SJCRH30 (cell line): Measurements from ENCODE around the gene NRXN2. TPM values are rescaled to one million over a fixed set of nuclear protein-coding genes. Genes with fewer than 3 reads are reported as not detected.
"Not testable (repeated sequence)": the region's sequence is repeated elsewhere in the genome, so short reads cannot be mapped to it uniquely, and the experiment has no call there.

Experiments used
- DNase-seq, 2 experiments: peaks; one replicate each; pipeline ENCODE4 v3.0.0-alpha.2; 2015 to 2020
- H3K27ac ChIP-seq: fragments of 250-450 bp; sonication (Bioruptor Pico); 2 replicates; pipeline ENCODE4 v1.5.1; 2020; ENCODE audit warnings: mild to moderate bottlenecking, moderate library complexity
- H3K27me3 ChIP-seq: fragments of 250-450 bp; sonication (Bioruptor Pico); 2 replicates; pipeline ENCODE4 v1.5.1; 2020; ENCODE audit warnings: mild to moderate bottlenecking, moderate library complexity
- H3K36me3 ChIP-seq: fragments of 250-450 bp; sonication (Bioruptor Pico); 2 replicates; pipeline ENCODE4 v1.5.1; 2020; ENCODE audit warnings: mild to moderate bottlenecking, moderate library complexity
- H3K4me1 ChIP-seq: fragments of 250-450 bp; sonication (Bioruptor Pico); 2 replicates; pipeline ENCODE4 v1.5.1; 2020; ENCODE audit warnings: mild to moderate bottlenecking, moderate library complexity
- H3K4me3 ChIP-seq: fragments of 250-450 bp; sonication (Bioruptor Pico); 2 replicates; pipeline ENCODE4 v1.5.1; 2020; ENCODE audit warnings: mild to moderate bottlenecking, moderate library complexity
- H3K9me3 ChIP-seq: fragments of 250-450 bp; sonication (Bioruptor Pico); replicated peaks from 2 replicates; pipeline ENCODE4 v1.5.1; 2020; ENCODE audit warnings: mild to moderate bottlenecking, moderate library complexity
- total RNA-seq: library from RNA; depleted of rRNA; stranded (reverse); fragments of >200 nt; shearing (Covaris generic); gene quantifications from 2 replicates; pipeline ENCODE4 v1.2.3, GENCODE V29; 2014

Gene NRXN2
- total RNA-seq, 1 experiment from 2014 or later: 0.08 TPM

DNA sequence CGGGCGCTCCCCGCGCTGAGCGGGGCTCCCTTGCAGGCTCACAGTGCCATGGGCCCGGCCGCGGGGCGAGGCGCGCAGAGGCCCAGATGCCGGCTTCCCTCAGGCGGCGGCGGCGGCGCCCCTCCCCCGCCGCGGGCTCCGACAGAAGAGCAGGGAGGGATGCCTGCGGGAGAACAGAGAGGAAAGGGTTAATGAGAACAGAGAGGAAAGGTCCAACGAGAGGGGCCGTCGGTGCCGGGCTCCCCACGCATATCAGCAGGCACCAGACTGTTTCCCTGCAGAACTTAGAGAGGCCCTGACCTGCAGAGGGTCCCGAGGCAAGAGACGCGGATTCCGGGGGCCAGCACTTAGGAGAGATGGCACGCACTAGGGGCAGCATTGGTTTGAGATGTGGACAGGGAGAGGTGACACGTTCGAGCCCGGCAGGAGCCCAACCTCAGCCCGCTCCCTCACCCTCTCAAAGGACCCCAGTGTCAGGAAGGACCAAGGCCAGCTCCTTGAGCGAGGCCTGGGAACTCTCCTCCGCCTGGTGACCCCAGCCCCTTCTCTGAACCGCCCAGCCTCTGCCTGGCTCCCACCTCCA, 9.1 kb downstream of the NRXN2 start:
- H3K4me3 ChIP-seq: no peak overlapping the region
- no peaks in the 10 kb centered on the region for H3K9me3 ChIP-seq
- H3K27ac ChIP-seq: no peak overlapping the region
- DNase-seq: no peak
- H3K27me3 ChIP-seq: peaks cover 7% of the 10 kb centered on the region
- no peaks in the 10 kb centered on the region for H3K4me1 ChIP-seq
- no peaks in the 10 kb centered on the region for H3K36me3 ChIP-seq

DNA sequence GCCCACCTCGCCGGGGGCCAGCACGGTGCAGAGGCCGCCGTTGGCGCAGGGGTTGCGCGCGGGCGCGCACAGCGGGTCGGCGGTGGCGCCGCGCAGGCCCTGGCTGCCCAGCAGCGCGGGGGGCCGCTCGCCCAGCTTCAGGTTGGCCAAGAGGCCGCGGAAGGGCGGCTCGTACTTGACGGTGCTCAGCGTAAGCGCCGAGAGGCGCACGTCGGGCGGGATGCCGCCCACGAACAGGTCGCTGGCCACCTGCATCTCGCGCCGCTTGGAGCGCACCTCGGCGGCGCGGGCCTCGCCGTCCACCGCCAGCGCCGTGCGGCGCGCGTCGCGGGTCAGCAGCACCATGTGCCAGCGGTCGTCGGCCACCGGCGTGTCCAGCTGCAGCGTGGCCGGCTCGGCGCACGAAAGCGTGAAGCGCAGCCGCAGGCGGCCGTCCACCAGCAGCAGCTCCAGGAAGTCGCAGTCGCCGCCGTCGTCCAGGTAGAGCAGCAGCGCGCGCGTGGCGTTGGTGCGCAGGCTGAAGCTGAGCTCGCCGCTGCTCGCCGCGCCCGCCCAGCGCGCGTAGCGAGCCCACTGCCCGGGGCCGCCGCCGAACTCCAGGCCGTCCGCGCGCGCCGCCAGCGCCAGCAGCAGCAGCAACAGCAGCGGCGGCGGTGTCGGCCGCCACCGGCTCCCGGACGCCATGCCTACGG, 9.8 kb downstream of the NRXN2 start:
- H3K27me3 ChIP-seq: peaks cover 7% of the 10 kb centered on the region

DNA sequence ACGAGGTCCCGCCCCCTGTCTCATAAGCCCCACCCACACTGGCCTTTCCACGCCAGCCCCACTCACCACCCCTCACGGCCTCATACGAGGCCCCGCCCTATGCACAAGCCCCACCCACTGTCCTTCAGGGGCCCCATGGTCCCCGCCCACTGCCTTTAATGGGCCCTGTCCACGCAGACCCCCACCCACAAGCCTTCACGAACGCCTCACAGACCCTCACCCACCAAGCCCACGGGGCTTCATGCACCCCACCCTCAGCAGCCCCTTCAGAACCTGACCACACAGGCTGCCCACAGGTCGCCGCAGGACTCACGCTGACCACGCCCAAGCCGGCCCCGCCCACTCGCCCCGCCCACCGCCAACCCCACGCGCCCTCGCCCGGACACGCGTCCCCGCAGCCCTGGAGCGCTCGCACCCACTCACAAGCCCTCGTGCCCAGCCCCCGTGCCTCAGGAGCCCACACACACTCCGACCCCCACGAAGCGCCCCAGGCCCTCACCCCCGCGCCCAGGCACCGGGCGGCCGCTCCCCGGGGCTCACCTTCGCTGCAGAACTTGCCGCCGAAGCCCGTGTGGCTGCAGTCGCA, 10.5 kb downstream of the NRXN2 start:
- no peaks in the 10 kb centered on the region for H3K9me3 ChIP-seq
- H3K27me3 ChIP-seq: peaks cover 7% of the 10 kb centered on the region
- H3K4me3 ChIP-seq: no peak overlapping the region
- no peaks in the 10 kb centered on the region for H3K4me1 ChIP-seq
- DNase-seq: no peak
- no peaks in the 10 kb centered on the region for H3K36me3 ChIP-seq
- H3K27ac ChIP-seq: no peak overlapping the region

More for the DNA sequence above, 9.8 kb downstream of the NRXN2 start:
- no peak for DNase-seq
- Histone ChIP-seq H3K36me3 (no peaks in the 10 kb centered on the region), H3K9me3 (no peaks in the 10 kb centered on the region), H3K4me1 (no peaks in the 10 kb centered on the region), H3K27ac (no peak overlapping the region), H3K4me3 (no peak overlapping the region)

DNA sequence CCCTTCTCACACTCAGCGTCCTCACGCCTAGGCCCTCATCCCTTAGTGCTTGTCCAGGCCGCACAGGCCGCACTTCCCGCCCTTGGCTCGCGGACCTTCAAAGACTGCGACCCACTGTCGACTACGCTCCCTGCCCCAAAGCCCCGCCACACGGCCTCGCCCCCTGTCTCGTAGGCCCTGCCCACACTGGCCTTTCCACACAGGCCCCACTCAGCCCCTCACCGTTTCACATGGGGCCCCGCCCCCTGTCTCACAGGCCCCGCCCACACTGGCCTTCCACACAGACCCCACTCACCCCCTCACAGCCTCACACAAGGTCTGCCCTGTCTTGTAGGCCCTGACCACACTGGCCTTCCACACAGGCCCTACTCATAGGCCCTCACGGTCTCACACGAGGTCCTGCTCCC, 11.0 kb downstream of the NRXN2 start:
- DNase-seq: no peak
- Histone ChIP-seq H3K27ac (no peak overlapping the region), H3K36me3 (no peaks in the 10 kb centered on the region), H3K27me3 (peaks cover 1% of the 10 kb centered on the region), H3K4me1 (no peaks in the 10 kb centered on the region), H3K4me3 (no peak overlapping the region), H3K9me3 (no peaks in the 10 kb centered on the region)

DNA sequence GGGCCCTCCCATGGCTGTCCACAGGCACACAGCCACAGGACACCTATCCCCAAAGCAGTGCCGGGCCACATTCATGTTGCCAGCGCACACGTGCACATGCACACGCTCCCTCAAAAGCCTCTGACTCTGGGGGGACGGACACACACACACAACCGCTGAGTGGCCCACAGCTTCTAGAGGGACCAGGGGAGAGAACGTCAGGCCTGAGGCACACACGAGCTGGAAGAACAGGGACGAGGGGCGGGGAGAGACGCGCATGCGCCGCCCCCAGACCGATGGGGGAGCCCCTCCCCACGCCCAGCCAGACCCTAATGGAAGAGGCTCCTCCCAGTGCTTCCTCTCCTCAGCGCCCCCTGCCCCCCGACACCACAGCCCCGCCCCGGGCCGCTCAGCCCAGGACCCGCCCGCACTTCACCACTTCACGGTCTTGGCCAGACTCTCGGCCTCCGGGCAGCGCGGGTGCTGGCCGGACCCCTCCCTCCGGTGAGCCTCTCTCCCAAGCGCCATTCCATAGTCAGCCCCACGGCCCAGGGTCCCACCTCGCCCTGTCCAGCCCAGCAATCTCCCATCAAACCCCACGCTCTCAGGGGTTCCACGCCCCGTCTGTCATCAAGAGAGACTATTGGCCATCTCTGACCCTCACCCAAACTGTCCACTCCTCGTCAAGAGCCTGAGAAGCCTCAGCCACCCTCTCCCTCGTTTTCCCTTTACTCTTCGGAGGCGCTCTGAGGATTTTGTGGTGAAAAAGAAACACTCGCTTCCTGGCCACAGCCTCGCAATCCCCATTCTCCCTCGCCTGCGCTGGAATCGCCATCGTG, 11.7 kb downstream of the NRXN2 start:
- no peak for DNase-seq
- no peaks in the 10 kb centered on the region for H3K27me3 ChIP-seq

DNA sequence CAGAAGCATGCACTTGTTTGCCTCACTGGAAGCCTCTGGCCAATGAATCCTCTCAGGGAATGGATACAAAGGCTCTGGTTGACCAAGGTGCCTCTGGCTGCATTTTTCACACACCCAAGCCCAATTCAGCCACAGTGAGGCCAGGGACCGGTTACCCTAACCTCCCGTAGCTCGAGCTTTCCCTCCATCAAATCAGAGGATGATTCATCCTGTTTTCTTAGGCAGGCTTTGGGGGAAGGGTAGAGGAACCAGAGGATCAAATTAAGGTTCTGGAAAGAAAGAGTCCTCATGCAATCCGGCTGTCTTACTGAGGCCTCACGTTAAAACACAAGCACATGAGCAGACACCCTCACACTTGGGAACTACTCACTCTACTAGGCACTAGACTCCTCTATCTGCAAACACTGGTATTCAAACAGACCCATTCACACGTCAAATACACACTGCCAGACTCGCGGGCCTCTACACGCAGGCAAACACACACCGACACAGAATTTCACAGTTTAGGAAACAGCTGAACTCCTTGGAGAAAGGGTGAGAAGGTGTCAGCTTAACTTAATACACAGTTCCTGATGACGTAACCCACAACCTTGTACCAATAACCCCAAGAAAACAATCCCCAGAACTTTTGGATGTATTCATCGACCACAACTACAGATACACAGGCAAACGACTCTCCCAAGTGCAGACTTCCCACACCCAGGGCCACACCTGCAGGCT, 12.4 kb downstream of the NRXN2 start:
- Histone ChIP-seq H3K36me3 (no peaks in the 10 kb centered on the region), H3K9me3 (no peaks in the 10 kb centered on the region), H3K27me3 (peaks cover 1% of the 10 kb centered on the region; the same call in 1 of the 2 replicates), H3K27ac (no peak overlapping the region), H3K4me1 (no peaks in the 10 kb centered on the region), H3K4me3 (no peak overlapping the region)
- DNase-seq: no peak

More for the DNA sequence above, 11.7 kb downstream of the NRXN2 start:
- Histone ChIP-seq H3K4me3 (no peak overlapping the region), H3K4me1 (no peaks in the 10 kb centered on the region), H3K36me3 (no peaks in the 10 kb centered on the region), H3K9me3 (no peaks in the 10 kb centered on the region), H3K27ac (no peak overlapping the region)

DNA sequence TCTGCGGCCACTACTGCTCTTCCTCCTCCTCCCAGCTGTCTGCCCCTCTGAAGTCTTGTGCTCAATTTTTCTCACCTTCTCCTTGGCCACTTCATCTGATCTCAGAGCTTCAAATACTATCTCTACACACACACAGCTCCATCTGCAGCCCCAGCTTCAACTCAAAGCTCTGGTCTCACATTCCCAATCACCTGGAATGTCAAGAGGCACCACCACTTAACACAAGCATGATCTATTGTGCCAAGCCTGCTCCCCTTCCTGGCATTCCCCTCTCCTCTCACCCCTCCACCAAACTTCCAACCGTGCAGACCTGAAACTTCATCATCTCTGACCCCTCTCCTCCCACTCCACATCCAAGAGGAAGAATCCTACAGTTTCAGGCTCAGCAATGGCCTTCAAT, 17.5 kb downstream of the NRXN2 start:
- H3K4me1 ChIP-seq: no peaks in the 10 kb centered on the region
- H3K9me3 ChIP-seq: no peaks in the 10 kb centered on the region
- H3K36me3 ChIP-seq: no peaks in the 10 kb centered on the region
- H3K4me3 ChIP-seq: no peak overlapping the region
- H3K27me3 ChIP-seq: peaks cover 2% of the 10 kb centered on the region; the same call in 1 of the 2 replicates
- no peak overlapping the region for H3K27ac ChIP-seq
- DNase-seq: no peak

DNA sequence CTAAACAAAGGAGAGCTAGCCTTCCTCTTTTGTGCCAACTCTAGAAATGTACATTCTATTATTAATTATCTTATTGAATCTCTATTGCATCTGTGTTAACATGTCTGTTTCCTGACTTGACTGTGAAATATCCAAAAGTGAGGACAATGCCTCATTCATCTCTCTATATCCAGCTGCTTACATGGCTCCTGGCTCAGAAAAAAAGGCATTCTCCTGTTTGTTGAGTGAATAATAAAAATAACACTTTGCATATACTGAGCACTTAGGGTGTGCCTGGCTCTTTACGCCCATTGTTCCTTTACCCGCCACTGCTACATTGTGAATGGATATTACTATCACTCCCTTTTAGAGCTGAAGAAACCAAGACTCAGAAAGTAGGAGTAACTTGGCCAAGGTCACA, 19.9 kb downstream of the NRXN2 start:
- Histone ChIP-seq H3K4me3 (no peak overlapping the region), H3K9me3 (no peaks in the 10 kb centered on the region), H3K27ac (no peak overlapping the region), H3K36me3 (no peaks in the 10 kb centered on the region), H3K27me3 (peaks cover 2% of the 10 kb centered on the region; the same call in 1 of the 2 replicates), H3K4me1 (no peaks in the 10 kb centered on the region)
- no peak for DNase-seq

DNA sequence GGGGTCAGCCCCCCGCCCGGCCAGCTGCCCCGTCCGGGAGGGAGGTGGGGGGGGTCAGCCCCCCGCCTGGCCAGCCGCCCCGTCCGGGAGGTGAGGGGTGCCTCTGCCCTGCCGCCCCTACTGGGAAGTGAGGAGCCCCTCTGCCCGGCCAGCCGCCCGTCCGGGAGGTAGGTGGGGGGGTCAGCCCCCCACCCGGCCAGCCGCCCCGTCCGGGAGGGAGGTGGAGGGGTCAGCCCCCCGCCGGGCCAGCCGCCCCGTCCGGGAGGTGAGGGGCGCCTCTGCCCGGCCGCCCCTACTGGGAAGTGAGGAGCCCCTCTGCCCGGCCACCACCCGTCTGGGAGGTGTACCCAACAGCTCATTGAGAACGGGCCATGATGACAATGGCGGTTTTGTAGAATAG, 21.0 kb downstream of the NRXN2 start:
- not testable (repeated sequence) for H3K36me3 ChIP-seq, DNase-seq, H3K27me3 ChIP-seq, H3K4me3 ChIP-seq, H3K9me3 ChIP-seq, H3K27ac ChIP-seq, H3K4me1 ChIP-seq

DNA sequence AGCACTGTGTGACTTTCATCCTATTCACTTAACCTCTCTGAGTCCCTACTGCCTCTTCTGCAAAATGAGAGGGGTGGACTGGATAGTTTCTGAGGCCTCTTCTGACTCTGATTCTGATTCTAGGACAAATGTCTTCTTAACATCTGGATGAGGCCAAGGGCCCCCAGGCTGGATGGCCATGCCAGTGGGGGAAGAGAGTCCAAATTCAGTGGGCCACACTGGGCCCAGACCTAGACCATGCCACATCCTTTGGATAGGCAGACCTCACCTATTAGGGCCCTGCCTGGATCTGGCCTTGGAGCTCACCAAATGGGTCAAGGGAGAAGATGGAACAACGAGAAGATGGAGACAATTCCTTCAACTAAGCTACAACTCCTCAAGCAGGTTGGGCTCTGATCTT, 24.6 kb downstream of the NRXN2 start:
- no peaks in the 10 kb centered on the region for H3K9me3 ChIP-seq
- no peak overlapping the region for H3K4me3 ChIP-seq
- DNase-seq: no peak
- H3K27ac ChIP-seq: no peak overlapping the region
- no peaks in the 10 kb centered on the region for H3K36me3 ChIP-seq
- peaks cover 3% of the 10 kb centered on the region; the same call in 1 of the 2 replicates for H3K27me3 ChIP-seq
- peaks cover 10% of the 10 kb centered on the region for H3K4me1 ChIP-seq

DNA sequence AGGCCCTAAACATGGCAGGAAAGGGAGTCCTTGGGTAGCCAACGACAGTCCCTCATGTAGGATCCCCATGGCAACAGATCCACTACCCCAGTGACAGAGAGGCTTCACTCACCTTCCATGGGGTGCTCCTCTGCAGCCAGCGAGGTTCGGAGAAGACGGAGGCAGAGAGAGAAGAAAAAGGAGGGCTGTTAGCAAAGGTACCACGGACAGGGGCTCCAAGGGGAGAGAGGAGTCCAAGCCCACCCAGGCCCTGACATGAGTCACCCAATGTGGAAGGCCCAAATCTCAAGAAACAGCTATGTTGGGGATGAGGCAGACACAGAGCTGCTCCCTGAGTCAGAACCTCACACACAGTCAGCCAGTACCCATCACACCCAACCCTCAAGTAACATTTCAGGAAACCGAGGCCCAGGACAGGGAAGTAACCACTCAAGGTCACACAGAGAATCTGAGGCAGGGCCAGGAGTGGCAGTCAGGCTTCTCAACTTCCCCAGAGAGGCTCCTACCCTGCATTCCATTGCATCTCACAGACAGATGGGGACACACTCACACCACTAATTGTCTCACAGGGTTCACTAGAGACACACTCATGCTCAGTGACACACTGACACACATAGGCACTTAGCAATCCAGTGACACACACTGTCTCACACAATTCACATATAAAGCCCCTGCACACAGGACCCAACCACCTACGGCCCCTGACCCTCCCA, 25.2 kb downstream of the NRXN2 start:
- H3K27ac ChIP-seq: no peak overlapping the region
- DNase-seq: no peak
- peaks cover 3% of the 10 kb centered on the region; the same call in 1 of the 2 replicates for H3K27me3 ChIP-seq

DNA sequence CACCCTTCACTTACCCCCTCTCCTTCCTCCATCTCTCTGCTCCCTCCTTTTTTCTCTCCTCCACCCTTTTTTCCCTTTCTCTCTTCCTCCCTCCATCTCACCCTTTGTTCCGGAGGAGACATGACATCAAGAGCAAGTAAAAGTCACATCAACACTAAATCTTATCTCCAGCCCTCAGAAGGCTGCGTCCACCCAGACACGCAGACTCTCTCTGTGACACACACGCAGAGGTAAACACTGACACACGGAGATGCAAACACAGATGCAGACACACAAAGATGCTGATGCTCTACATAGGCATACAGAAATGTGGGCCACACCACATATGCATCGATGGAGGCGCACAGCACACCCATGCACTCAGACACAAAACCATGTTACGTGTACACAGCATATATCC, 27.0 kb downstream of the NRXN2 start:
- Histone ChIP-seq H3K27me3 (peaks cover 3% of the 10 kb centered on the region; the same call in 1 of the 2 replicates), H3K9me3 (no peaks in the 10 kb centered on the region), H3K36me3 (no peaks in the 10 kb centered on the region), H3K4me3 (no peak overlapping the region), H3K27ac (no peak overlapping the region), H3K4me1 (peaks cover 10% of the 10 kb centered on the region)
- no peak for DNase-seq

More for the DNA sequence above, 25.2 kb downstream of the NRXN2 start:
- Histone ChIP-seq H3K4me1 (peaks cover 10% of the 10 kb centered on the region), H3K36me3 (no peaks in the 10 kb centered on the region), H3K4me3 (no peak overlapping the region), H3K9me3 (no peaks in the 10 kb centered on the region)

DNA sequence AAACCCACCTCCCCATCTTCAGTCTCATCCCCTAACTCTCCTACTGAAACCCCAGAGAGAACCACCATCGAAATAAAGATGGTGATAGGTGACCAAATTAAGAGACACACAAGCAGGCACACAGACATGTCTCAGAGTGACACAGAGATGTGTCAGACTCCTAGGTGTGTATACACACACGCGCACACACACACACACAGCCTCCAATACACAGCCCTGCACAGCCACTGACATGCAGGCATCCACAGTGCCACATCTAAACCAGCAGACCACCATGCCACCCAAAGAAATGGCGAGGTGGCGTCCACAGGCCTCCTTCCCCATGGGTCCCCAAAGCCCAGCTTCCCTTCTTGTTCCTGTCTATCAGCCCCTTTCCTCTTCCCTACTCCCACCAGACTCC, 27.4 kb downstream of the NRXN2 start:
- Histone ChIP-seq H3K4me1 (peaks cover 10% of the 10 kb centered on the region), H3K27me3 (peaks cover 3% of the 10 kb centered on the region; the same call in 1 of the 2 replicates), H3K9me3 (no peaks in the 10 kb centered on the region), H3K27ac (no peak overlapping the region), H3K4me3 (no peak overlapping the region), H3K36me3 (no peaks in the 10 kb centered on the region)
- no peak for DNase-seq
